Vagina (tissue), 2 donors: ENCODE results near the gene BARX2.

Experiments
- CTCF ChIP-seq, 3 experiments: fragments of 450-650 bp in 2 of 3; fragments of 200-600 bp in 1 of 3; sonication (generic) in 1 of 3; IDR thresholded peaks; one replicate each; pipeline ENCODE4 v1.5.1; 2017 to 2019; ENCODE audit warnings: antibody characterized with exemption in 3 of 3, mild to moderate bottlenecking in 2 of 3, moderate library complexity in 2 of 3
- POLR2A ChIP-seq, 2 donors: fragments of 450-650 bp; IDR thresholded peaks; one replicate each; pipeline ENCODE4 v1.6.1; 2017; ENCODE audit warnings: antibody characterized with exemption in 2 of 2, mild to moderate bottlenecking in 2 of 2, moderate library complexity in 2 of 2
- POLR2AphosphoS5 ChIP-seq, 2 donors: sonication (generic); formaldehyde crosslinking; IDR thresholded peaks; one replicate each; pipeline ENCODE4 v1.9.0; 2017; ENCODE audit warnings: antibody characterized with exemption in 2 of 2, mild to moderate bottlenecking in 2 of 2, low read depth in 1 of 2; ENCODE audit not compliant: insufficient read depth in 1 of 2

- TF ChIP-seq CTCF (IDR thresholded peaks at IDR 0.05) (no peak), POLR2AphosphoS5 (IDR thresholded peaks at IDR 0.05; ENCODE audit: insufficient read depth in 1 of 2, low read depth in 1 of 2) (no peak), POLR2A (IDR thresholded peaks at IDR 0.05) (no peak)
Observed at GRCh38 chr11:129484068-129484467, 108.4 kb downstream of the BARX2 start.
